ENCODE results near the gene RASSF5.
"Not testable (repeated sequence)": the region's sequence is repeated elsewhere in the genome, so short reads cannot be mapped to it uniquely, and the experiment has no call there.

RASSF5 gene

GRCh38 chr1:206591226-206591625 lies 83.9 kb downstream of the RASSF5 start:
- DNase-seq, result no peak

- no peak for DNase-seq
These were observed 84.4 kb downstream of the RASSF5 start for GRCh38 chr1:206591696-206592095.

GRCh38 chr1:206593351-206593925 lies 86.1 kb downstream of the RASSF5 start:
- DNase-seq, result no peak

- DNase-seq, result no peak
These were observed 88.4 kb downstream of the RASSF5 start for GRCh38 chr1:206595581-206596318.

GRCh38 chr1:206596319-206596666 lies 89.0 kb downstream of the RASSF5 start:
- DNase-seq, result no peak

- DNase-seq, result no peak
These were observed 93.2 kb downstream of the RASSF5 start for GRCh38 chr1:206600527-206600926.

GRCh38 chr1:206604861-206605260 lies 97.5 kb downstream of the RASSF5 start:
- no peak for DNase-seq

- no peak for DNase-seq
These were observed 99.5 kb downstream of the RASSF5 start for GRCh38 chr1:206606867-206607266.

GRCh38 chr1:206608108-206608698 lies 100.9 kb downstream of the RASSF5 start:
- DNase-seq, result peak; percentile 62 to 69

- DNase-seq, result no peak
These were observed 102.1 kb downstream of the RASSF5 start for GRCh38 chr1:206609229-206609991.

GRCh38 chr1:206612129-206612876 lies 105.0 kb downstream of the RASSF5 start, which contains the start of gene EIF2D:
EIF2D (minus strand) TSS chr1:206612465; CDS start chr1:206612342, 123 bp downstream.
- peak; percentile 94 to 95 for DNase-seq

- DNase-seq, result not testable (repeated sequence)
These were observed 119.1 kb downstream of the RASSF5 start for GRCh38 chr1:206626396-206626795.

- DNase-seq, result no peak
These were observed 121.6 kb downstream of the RASSF5 start for GRCh38 chr1:206628916-206629315.

GRCh38 chr1:206631085-206631509 lies 123.8 kb downstream of the RASSF5 start:
- DNase-seq, result peak; percentile 29 to 51

GRCh38 chr1:206633708-206634121 lies 126.4 kb downstream of the RASSF5 start:
- no peak for DNase-seq

GRCh38 chr1:206634365-206635079 lies 127.2 kb downstream of the RASSF5 start:
- DNase-seq, result peak; percentile 69 to 75

- peak; percentile 89 for DNase-seq
These were observed 128.0 kb downstream of the RASSF5 start, which contains the start of gene DYRK3 for GRCh38 chr1:206635080-206635977. DYRK3 (plus strand) TSS chr1:206635536; CDS start chr1:206635704, 168 bp downstream.

GRCh38 chr1:206635978-206636345 lies 128.6 kb downstream of the RASSF5 start:
- DNase-seq, result no peak

GRCh38 chr1:206636671-206637070 lies 129.3 kb downstream of the RASSF5 start:
- no peak for DNase-seq

GRCh38 chr1:206637605-206638004 lies 130.3 kb downstream of the RASSF5 start:
- no peak for DNase-seq
